Smooth muscle cell (in vitro differentiated cells): ENCODE results near the gene SEC14L1. TPM values are rescaled to one million over a fixed set of nuclear protein-coding genes. Genes with fewer than 3 reads are reported as not detected.
"Not testable (repeated sequence)": the region's sequence is repeated elsewhere in the genome, so short reads cannot be mapped to it uniquely, and the experiment has no call there.

Experiments used
- DNase-seq: peaks from one replicate; lab custom pipeline; 2025; ENCODE audit not compliant: unreplicated experiment; lab: John Stamatoyannopoulos, UW
- H2AFZ ChIP-seq: fragments of 200-600 bp; sonication (generic); 2 replicates; pipeline ENCODE4 v1.6.0; 2016; ENCODE audit warnings: antibody characterized with exemption, low read depth, mild to moderate bottlenecking
- H3F3A ChIP-seq: fragments of 200-600 bp; sonication (generic); 2 replicates; pipeline ENCODE4 v1.6.0; 2017; ENCODE audit warnings: antibody characterized with exemption, low read depth
- H3K27ac ChIP-seq: fragments of 200-600 bp; sonication (generic); 2 replicates; pipeline ENCODE4 v1.5.1; 2016; ENCODE audit warnings: low read depth, mild to moderate bottlenecking
- H3K27me3 ChIP-seq: fragments of 200-600 bp; sonication (generic); 2 replicates; pipeline ENCODE4 v1.6.1; 2016; ENCODE audit warnings: low read depth, mild to moderate bottlenecking
- H3K36me3 ChIP-seq: fragments of 200-600 bp; sonication (generic); 2 replicates; pipeline ENCODE4 v1.5.1; 2016; ENCODE audit warnings: low read depth
- H3K4me1 ChIP-seq: fragments of 200-600 bp; sonication (generic); 2 replicates; pipeline ENCODE4 v1.5.1; 2016; ENCODE audit warnings: low read depth
- H3K4me2 ChIP-seq: fragments of 200-600 bp; sonication (generic); 2 replicates; pipeline ENCODE4 v1.6.0; 2016; ENCODE audit warnings: mild to moderate bottlenecking
- H3K4me3 ChIP-seq: fragments of 200-600 bp; sonication (generic); 2 replicates; pipeline ENCODE4 v1.5.1; 2016; ENCODE audit warnings: mild to moderate bottlenecking
- H3K79me2 ChIP-seq: fragments of 200-600 bp; sonication (generic); 2 replicates; pipeline ENCODE4 v1.6.0; 2016; ENCODE audit warnings: low read depth, mild to moderate bottlenecking
- H3K9ac ChIP-seq: fragments of 200-600 bp; sonication (generic); 2 replicates; pipeline ENCODE4 v1.6.0; 2016; ENCODE audit warnings: low read depth
- H3K9me3 ChIP-seq: fragments of 200-600 bp; sonication (generic); replicated peaks from 2 replicates; pipeline ENCODE4 v1.5.1; 2016; ENCODE audit warnings: low read depth
- H4K20me1 ChIP-seq: fragments of 200-600 bp; sonication (generic); 2 replicates; pipeline ENCODE4 v1.6.0; 2016; ENCODE audit warnings: low read depth
- WGBS: methylation state at CpG from one replicate; pipeline ENCODE4 v1.1.7; 2016; ENCODE audit warnings: low lambda C conversion rate; 5-methylcytosine and 5-hydroxymethylcytosine counted together
- polyA plus RNA-seq: library from polyadenylated mRNA; unstranded; fragments of >200 nt; fragmentation: Nextera tagmentation; extraction: Ambion mirVana; gene quantifications from 2 replicates; pipeline ENCODE4 v1.2.1, GENCODE V29; 2016
- total RNA-seq: library from RNA; depleted of rRNA; stranded (reverse); fragments of >200 nt; gene quantifications from 2 replicates; pipeline ENCODE4 v1.2.3, GENCODE V29; 2014
- TF ChIP-seq, protein P1 (sequence below): fragments of 200-600 bp; sonication (generic); IDR thresholded peaks from 2 replicates; pipeline ENCODE4 v1.5.1; 2017; ENCODE audit warnings: borderline replicate concordance, mild to moderate bottlenecking, antibody characterized with exemption; ENCODE audit not compliant: insufficient read depth, poor library complexity, severe bottlenecking

SEC14L1 gene
- total and polyA plus RNA-seq, 2 experiments from 2014 or later: 25.1 to 25.8 TPM

DNA sequence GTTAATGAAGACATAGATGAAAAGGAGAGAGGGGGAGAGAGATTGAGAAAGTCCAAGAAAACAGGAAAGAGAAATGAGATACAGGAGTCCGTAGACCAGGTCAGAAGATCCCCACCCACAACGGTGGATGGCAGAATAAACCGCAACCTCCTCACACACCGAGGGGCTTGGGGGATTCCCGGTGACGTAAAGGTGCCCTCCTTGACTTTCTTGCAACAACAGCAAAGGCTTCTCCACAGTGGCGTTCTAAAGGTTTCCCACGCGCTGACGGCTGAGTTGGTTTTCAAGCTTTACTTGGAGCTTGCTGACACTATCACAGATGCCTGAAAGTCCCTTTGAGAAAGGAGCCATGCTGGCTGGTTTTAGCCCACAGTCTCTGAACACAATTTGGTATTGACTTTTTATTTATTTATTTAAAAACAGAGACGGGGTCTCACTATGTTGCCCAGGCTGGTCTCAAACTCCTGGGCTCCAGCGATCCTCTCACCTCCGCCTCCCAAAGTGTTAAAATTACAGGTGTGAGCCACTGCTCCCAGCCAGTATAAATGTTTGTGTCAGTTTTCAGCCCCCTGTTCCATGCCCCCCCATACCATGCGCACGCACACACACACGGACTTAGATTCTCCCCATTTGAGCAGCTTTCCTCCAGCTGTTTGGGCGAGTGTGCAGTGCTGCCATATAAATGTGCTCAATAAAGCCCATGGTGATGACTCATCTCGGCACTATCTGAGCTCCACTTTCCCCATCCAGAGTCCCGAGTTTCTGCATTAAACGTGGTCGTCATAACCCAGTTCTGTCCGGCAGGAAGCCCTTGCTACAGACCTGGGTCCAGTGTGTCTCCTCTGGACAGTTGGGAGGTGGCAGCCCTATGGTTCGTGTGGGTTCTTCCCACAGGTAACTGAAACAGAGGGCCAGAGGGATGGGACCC is 33.0 kb upstream of the SEC14L1 start:
- Histone ChIP-seq H3K4me3 (no peak overlapping the region), H3K4me2 (peak overlapping the region; percentile 53), H4K20me1 (no peaks in the 10 kb centered on the region), H3K27me3 (no peaks in the 10 kb centered on the region), H3K4me1 (peaks cover 24% of the 10 kb centered on the region), H2AFZ (no peak overlapping the region), H3K9ac (no peak overlapping the region), H3K79me2 (no peaks in the 10 kb centered on the region), H3K9me3 (no peaks in the 10 kb centered on the region), H3K36me3 (no peaks in the 10 kb centered on the region), H3K27ac (no peak overlapping the region), H3F3A (no peaks in the 10 kb centered on the region)
- 73% methylated on average over 23 of the region's 23 CpGs for WGBS
- TF ChIP-seq, protein P1, sequence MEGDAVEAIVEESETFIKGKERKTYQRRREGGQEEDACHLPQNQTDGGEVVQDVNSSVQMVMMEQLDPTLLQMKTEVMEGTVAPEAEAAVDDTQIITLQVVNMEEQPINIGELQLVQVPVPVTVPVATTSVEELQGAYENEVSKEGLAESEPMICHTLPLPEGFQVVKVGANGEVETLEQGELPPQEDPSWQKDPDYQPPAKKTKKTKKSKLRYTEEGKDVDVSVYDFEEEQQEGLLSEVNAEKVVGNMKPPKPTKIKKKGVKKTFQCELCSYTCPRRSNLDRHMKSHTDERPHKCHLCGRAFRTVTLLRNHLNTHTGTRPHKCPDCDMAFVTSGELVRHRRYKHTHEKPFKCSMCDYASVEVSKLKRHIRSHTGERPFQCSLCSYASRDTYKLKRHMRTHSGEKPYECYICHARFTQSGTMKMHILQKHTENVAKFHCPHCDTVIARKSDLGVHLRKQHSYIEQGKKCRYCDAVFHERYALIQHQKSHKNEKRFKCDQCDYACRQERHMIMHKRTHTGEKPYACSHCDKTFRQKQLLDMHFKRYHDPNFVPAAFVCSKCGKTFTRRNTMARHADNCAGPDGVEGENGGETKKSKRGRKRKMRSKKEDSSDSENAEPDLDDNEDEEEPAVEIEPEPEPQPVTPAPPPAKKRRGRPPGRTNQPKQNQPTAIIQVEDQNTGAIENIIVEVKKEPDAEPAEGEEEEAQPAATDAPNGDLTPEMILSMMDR: no peak
- DNase-seq: no peak

DNA sequence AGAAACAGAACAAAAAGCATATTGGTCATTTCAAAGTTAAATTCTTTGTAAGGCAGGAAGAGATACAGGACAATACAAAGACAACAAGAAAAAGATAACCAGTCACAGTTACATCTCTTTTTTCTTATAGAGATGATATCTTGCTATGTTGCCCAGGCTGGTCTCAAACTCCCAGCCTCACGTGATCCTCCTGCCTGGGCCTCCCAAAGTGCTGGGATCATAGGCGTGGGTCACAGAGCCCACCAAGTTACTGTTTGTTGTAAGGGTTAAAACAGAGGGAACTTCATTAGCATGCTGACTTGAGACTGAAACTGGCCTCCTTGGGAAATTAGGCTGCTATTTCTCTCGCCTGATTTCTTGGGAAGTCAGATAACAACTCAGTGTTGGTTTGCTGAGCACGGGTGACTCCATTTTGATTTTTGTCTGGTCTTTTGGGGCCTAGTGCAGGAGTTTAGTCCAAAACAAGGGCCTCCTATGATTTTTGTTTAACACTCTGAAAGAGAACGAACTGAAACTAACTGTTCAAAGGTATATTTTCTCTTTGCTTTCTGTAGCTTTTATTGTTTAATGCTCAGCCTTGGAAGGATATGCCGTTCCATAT is 31.5 kb upstream of the SEC14L1 start:
- Histone ChIP-seq H3K36me3 (no peaks in the 10 kb centered on the region), H2AFZ (no peak overlapping the region), H3K27ac (no peak overlapping the region), H3F3A (no peaks in the 10 kb centered on the region), H3K4me1 (peaks cover 24% of the 10 kb centered on the region), H3K4me3 (no peak overlapping the region), H3K79me2 (no peaks in the 10 kb centered on the region), H3K9ac (no peak overlapping the region), H3K27me3 (no peaks in the 10 kb centered on the region), H4K20me1 (no peaks in the 10 kb centered on the region), H3K9me3 (no peaks in the 10 kb centered on the region), H3K4me2 (no peak overlapping the region)
- TF ChIP-seq, protein P1: no peak
- WGBS: 95% methylated on average over 6 of the region's 6 CpGs
- DNase-seq: no peak

DNA sequence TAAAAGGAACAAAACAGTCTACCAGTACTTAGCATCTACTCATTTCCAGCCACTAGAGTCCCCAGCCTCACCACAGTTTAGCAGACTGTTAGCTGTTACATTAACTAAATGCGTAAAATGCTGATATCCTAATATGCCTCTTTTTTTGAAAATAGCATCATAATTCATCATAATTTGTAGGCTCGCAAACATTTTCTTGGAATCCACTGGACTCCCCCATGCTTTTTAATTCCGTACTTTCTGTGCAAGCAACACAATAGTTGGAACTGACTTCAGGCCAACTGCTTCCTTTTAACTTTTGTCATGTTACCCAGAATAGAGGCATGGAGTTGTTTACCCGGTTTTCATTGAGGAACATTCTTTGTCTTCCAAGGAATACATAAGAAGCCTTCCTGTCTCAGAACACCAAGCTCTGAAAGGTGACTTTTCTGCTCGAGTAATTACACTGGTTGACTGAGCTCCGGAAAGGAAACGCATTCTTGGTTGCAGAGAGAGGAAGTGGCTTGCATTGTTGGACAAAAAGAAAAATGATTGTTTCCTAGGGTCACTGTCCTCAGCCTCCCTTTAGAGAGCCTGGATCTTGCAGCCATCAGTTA is 30.9 kb upstream of the SEC14L1 start:
- H3K4me1 ChIP-seq: peaks cover 24% of the 10 kb centered on the region
- H4K20me1 ChIP-seq: no peaks in the 10 kb centered on the region
- TF ChIP-seq, protein P1: no peak
- H2AFZ ChIP-seq: no peak overlapping the region
- H3K36me3 ChIP-seq: no peaks in the 10 kb centered on the region
- H3K27ac ChIP-seq: no peak overlapping the region
- no peak overlapping the region for H3K4me3 ChIP-seq
- no peak for DNase-seq
- peak overlapping the region; percentile 26 for H3K4me2 ChIP-seq
- no peak overlapping the region for H3K9ac ChIP-seq
- no peaks in the 10 kb centered on the region for H3F3A ChIP-seq
- whole genome bisulfite sequencing: 64% methylated on average over 7 of the region's 7 CpGs
- H3K9me3 ChIP-seq: no peaks in the 10 kb centered on the region
- no peaks in the 10 kb centered on the region for H3K79me2 ChIP-seq
- H3K27me3 ChIP-seq: no peaks in the 10 kb centered on the region

DNA sequence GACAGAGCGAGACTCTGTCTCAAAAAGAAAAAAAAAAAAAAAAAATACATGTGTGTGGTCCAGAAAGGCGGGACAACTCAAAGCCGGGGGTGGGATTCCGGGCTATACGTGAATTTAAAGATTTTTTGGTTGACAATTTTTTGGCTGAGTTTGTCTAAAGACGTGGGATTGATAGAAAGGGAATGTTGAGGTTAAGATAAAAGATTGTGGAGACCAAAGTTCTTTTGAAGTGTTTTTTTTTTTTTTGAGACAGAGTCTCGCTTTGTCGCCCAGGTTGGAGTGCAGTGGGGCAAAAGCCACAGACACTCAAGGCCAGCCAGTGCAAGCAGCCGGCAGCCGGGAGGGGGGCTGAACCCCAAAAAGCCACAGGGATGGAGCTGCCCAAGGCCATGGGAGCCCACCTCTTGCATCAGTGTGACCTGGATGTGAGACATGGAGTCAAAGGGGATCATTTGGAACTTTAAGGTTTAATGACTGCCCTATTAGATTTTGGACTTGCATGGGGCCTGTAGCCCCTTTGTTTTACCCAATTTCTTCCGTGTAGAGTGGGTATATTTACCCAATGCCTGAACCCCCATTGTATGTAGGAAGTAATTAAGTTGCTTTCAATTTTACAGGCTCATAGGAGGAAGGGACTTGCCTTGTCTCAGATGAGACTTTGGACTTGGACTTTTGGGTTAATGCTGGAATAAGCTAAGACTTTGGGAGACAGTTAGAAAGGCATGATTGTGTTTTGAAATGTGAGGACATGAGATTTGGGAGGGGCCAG is 29.4 kb upstream of the SEC14L1 start:
- H3K36me3 ChIP-seq, H2AFZ ChIP-seq, H4K20me1 ChIP-seq, H3F3A ChIP-seq, H3K4me3 ChIP-seq, H3K4me2 ChIP-seq, DNase-seq, H3K79me2 ChIP-seq, H3K9me3 ChIP-seq, H3K27me3 ChIP-seq, H3K9ac ChIP-seq, H3K27ac ChIP-seq: not testable (repeated sequence)
- H3K4me1 ChIP-seq: peaks cover 24% of the 10 kb centered on the region
- 85% methylated on average over 11 of the region's 11 CpGs for WGBS
